GM06990 (cell line): ENCODE results near the gene TEX11.
A peak's percentile ranks its signal among the peaks of the same experiment; 100 is the strongest.
"Not testable (repeated sequence)": the region's sequence is repeated elsewhere in the genome, so short reads cannot be mapped to it uniquely, and the experiment has no call there.

ENCODE experiments used
- DNase-seq: peaks from one replicate; pipeline ENCODE4 v3.0.0-alpha.2; 2011; ENCODE audit not compliant: insufficient read length; ENCODE audit errors: extremely low read depth
- H3K27me3 ChIP-seq: replicated peaks from 2 replicates; pipeline ENCODE4 v1.6.0; 2011; ENCODE audit warnings: low read length; ENCODE audit not compliant: control insufficient read depth, insufficient read depth
- H3K36me3 ChIP-seq: 2 replicates; pipeline ENCODE4 v1.5.1; 2011; ENCODE audit warnings: low read length; ENCODE audit not compliant: control insufficient read depth, insufficient read depth
- H3K4me3 ChIP-seq: replicated peaks from 2 replicates; pipeline ENCODE4 v1.5.1; 2011; ENCODE audit warnings: low read depth, mild to moderate bottlenecking, control low read depth, low read length
- TF ChIP-seq, protein P1 (sequence below): IDR thresholded peaks from 2 replicates; pipeline ENCODE4 v1.5.1; 2011; ENCODE audit warnings: low read length, control low read depth, mild to moderate bottlenecking, inconsistent platforms; ENCODE audit not compliant: insufficient read depth, poor library complexity, severe bottlenecking

Gene TEX11

GRCh38 chrX:70774223-70774622 is 134.3 kb downstream of the TEX11 start:
- Histone ChIP-seq H3K27me3 (no peaks in the 10 kb centered on the region), H3K36me3 (no peaks in the 10 kb centered on the region), H3K4me3 (no peak overlapping the region)
- TF ChIP-seq, protein P1, sequence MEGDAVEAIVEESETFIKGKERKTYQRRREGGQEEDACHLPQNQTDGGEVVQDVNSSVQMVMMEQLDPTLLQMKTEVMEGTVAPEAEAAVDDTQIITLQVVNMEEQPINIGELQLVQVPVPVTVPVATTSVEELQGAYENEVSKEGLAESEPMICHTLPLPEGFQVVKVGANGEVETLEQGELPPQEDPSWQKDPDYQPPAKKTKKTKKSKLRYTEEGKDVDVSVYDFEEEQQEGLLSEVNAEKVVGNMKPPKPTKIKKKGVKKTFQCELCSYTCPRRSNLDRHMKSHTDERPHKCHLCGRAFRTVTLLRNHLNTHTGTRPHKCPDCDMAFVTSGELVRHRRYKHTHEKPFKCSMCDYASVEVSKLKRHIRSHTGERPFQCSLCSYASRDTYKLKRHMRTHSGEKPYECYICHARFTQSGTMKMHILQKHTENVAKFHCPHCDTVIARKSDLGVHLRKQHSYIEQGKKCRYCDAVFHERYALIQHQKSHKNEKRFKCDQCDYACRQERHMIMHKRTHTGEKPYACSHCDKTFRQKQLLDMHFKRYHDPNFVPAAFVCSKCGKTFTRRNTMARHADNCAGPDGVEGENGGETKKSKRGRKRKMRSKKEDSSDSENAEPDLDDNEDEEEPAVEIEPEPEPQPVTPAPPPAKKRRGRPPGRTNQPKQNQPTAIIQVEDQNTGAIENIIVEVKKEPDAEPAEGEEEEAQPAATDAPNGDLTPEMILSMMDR = no peak
- no peak for DNase-seq

GRCh38 chrX:70769659-70770227 is 138.8 kb downstream of the TEX11 start:
- Histone ChIP-seq H3K27me3 (no peaks in the 10 kb centered on the region), H3K36me3 (no peaks in the 10 kb centered on the region), H3K4me3 (no peak overlapping the region)
- TF ChIP-seq, protein P1 = peak; percentile 29
- DNase-seq = no peak

GRCh38 chrX:70762285-70762684 is 146.2 kb downstream of the TEX11 start:
- H3K4me3 ChIP-seq = no peak overlapping the region
- TF ChIP-seq, protein P1 = no peak
- no peak for DNase-seq
- no peaks in the 10 kb centered on the region for H3K27me3 ChIP-seq
- no peaks in the 10 kb centered on the region for H3K36me3 ChIP-seq

- Histone ChIP-seq H3K36me3 (no peaks in the 10 kb centered on the region), H3K4me3 (no peak overlapping the region), H3K27me3 (no peaks in the 10 kb centered on the region)
- TF ChIP-seq, protein P1 = no peak
- DNase-seq = no peak
These were observed 152.7 kb downstream of the TEX11 start for GRCh38 chrX:70755850-70756249.

DNA sequence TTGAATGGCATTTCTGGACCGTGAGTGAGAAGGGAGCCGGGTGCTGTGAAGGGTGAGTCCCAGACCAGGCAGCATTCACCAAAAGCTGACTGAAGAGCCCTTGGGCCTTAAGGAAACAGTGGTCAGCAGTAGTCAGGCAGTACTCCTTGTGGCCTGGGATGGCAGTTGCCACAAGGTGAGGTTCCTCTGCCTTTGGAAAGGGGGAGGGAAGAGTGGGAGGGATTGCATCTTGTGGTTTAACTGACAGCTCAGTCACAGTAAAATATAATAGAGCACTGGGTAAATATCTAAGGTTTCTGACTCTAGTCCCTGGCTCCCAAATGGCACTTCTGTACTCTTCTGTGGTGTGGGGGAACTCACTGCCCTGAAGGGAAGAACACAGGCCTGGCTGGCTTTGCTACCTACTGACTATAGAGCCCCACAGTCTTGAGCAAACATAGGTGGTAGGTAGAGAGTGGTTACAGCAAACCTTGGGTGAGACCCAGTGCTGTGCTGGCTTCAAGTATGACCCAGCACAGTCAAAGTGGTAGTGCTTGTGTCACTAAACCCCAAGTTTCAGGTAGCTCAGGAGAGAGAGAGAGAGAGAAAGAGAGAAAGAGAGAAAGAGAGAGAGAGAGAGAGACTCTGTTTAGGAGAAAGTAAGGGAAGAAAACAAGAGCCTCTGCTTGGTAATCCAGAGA is 154.2 kb downstream of the TEX11 start:
- Histone ChIP-seq H3K27me3 (no peaks in the 10 kb centered on the region), H3K4me3 (no peak overlapping the region), H3K36me3 (no peaks in the 10 kb centered on the region)
- DNase-seq = no peak
- TF ChIP-seq, protein P1 = no peak

- not testable (repeated sequence) for H3K36me3 ChIP-seq, DNase-seq, H3K27me3 ChIP-seq, H3K4me3 ChIP-seq
These were observed 174.7 kb downstream of the TEX11 start for GRCh38 chrX:70733774-70734173.

DNA sequence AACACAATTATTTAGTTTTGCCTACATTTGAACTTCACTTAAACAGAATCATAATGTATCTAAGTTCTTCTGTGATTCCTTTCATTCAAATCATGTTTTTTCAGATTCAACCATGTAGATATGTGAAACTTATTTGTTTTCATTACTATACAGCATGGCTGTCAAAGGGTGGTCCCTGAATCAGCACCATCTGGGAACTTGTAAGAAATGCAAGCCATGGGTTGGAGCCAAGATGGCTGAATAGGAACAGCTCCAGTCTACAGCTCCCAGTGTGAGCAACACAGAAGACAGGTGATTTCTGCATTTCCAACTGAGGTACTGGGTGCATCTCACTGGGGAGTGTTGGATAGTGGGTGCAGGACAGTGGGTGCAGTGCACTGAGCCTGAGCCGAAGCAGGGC is 180.6 kb downstream of the TEX11 start:
- not testable (repeated sequence) for H3K27me3 ChIP-seq, H3K36me3 ChIP-seq

More for the DNA sequence above, 180.6 kb downstream of the TEX11 start:
- not testable (repeated sequence) for H3K4me3 ChIP-seq, DNase-seq
